Calu3 (cell line): ENCODE results near the gene SMTNL1. TPM values are rescaled to one million over a fixed set of nuclear protein-coding genes. Genes with fewer than 3 reads are reported as not detected.

Experiments
- BruUV-seq: library from RNA; stranded (reverse); fragments of 400-500 nt; replicated peaks from 2 replicates; lab custom pipeline; 2021; lab: Mats Ljungman, UMichigan
- CTCF ChIA-PET: fragments of 300-600 bp; sonication (Branson Sonifier 250); formaldehyde crosslinking; loops from one replicate; lab custom pipeline; 2022; ENCODE audit warnings: antibody characterized with exemption; lab: Charles Lee
- DNase-seq: peaks from one replicate; pipeline ENCODE4 v3.0.0; 2022
- H3K27ac Mint-ChIP-seq: one replicate; pipeline ENCODE4 v1.8.0; 2022; ENCODE audit warnings: mixed read lengths; ENCODE audit not compliant: unreplicated experiment
- H3K27me3 Mint-ChIP-seq: one replicate; pipeline ENCODE4 v1.8.0; 2022; ENCODE audit warnings: mixed read lengths; ENCODE audit not compliant: unreplicated experiment
- H3K36me3 Mint-ChIP-seq: one replicate; pipeline ENCODE4 v1.8.0; 2022; ENCODE audit warnings: mild to moderate bottlenecking, moderate library complexity, mixed read lengths; ENCODE audit not compliant: insufficient read depth, unreplicated experiment
- H3K4me1 Mint-ChIP-seq: one replicate; pipeline ENCODE4 v1.8.0; 2022; ENCODE audit warnings: mild to moderate bottlenecking, low read depth, mixed read lengths; ENCODE audit not compliant: unreplicated experiment
- H3K4me3 Mint-ChIP-seq: one replicate; pipeline ENCODE4 v1.8.0; 2022; ENCODE audit warnings: mild to moderate bottlenecking, low read depth, moderate library complexity, mixed read lengths; ENCODE audit not compliant: unreplicated experiment
- H3K9me3 Mint-ChIP-seq: one replicate; pipeline ENCODE4 v1.8.0; 2022; ENCODE audit warnings: low read depth, mixed read lengths; ENCODE audit not compliant: unreplicated experiment
- intact Hi-C: fragments of 100-400 bp; cut with micrococcal nuclease; formaldehyde crosslinking; loops from one replicate; pipeline ENCODE4 v1.10.0; 2022; ENCODE audit not compliant: unreplicated experiment
- total RNA-seq: library from RNA; stranded (reverse); gene quantifications from 2 replicates; pipeline ENCODE4 v1.2.3, GENCODE V29; 2022
- TF ChIP-seq, protein P1 (sequence below): fragments of 200-600 bp; IDR thresholded peaks from one replicate; pipeline ENCODE4 v1.8.0; 2022; ENCODE audit warnings: antibody characterized with exemption; ENCODE audit not compliant: unreplicated experiment

The SMTNL1 gene
- total RNA-seq, 1 experiment from 2014 or later: not detected

DNA sequence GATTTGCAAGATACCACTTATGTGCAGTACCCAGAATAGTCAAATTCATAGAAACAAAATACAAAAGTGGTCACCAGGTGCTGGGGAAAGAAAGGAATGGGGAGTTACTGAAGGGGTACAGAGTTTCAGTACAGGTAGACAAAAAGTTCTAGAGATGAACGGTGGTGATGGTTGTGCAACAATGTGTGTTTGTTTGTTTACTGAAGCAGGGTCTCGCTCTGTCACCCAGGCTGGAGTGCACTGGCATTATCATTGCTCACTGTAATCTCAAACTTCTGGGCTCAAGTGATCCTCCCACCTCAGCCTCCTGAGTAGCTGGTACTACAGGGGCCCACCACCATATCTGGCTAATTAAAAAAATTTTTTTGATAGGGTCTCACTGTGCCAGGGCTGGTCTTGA lies 18.0 kb downstream of the SMTNL1 start:
- H3K4me1 Mint-ChIP-seq: no peaks in the 10 kb centered on the region
- CTCF ChIA-PET: interaction anchor here (0.6 kb wide), 1 partner anchor 97 kb away, joined by 6 read pairs; no protein-coding TSS in a partner anchor
- H3K4me3 Mint-ChIP-seq: no peak overlapping the region
- H3K36me3 Mint-ChIP-seq: peaks cover 8% of the 10 kb centered on the region
- H3K9me3 Mint-ChIP-seq: no peaks in the 10 kb centered on the region
- no peak for DNase-seq
- intact Hi-C loops: no loop called here
- BruUV-seq: no TSS peak
- no peak overlapping the region for H3K27ac Mint-ChIP-seq
- TF ChIP-seq, protein P1, sequence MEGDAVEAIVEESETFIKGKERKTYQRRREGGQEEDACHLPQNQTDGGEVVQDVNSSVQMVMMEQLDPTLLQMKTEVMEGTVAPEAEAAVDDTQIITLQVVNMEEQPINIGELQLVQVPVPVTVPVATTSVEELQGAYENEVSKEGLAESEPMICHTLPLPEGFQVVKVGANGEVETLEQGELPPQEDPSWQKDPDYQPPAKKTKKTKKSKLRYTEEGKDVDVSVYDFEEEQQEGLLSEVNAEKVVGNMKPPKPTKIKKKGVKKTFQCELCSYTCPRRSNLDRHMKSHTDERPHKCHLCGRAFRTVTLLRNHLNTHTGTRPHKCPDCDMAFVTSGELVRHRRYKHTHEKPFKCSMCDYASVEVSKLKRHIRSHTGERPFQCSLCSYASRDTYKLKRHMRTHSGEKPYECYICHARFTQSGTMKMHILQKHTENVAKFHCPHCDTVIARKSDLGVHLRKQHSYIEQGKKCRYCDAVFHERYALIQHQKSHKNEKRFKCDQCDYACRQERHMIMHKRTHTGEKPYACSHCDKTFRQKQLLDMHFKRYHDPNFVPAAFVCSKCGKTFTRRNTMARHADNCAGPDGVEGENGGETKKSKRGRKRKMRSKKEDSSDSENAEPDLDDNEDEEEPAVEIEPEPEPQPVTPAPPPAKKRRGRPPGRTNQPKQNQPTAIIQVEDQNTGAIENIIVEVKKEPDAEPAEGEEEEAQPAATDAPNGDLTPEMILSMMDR: no peak
- no peaks in the 10 kb centered on the region for H3K27me3 Mint-ChIP-seq

DNA sequence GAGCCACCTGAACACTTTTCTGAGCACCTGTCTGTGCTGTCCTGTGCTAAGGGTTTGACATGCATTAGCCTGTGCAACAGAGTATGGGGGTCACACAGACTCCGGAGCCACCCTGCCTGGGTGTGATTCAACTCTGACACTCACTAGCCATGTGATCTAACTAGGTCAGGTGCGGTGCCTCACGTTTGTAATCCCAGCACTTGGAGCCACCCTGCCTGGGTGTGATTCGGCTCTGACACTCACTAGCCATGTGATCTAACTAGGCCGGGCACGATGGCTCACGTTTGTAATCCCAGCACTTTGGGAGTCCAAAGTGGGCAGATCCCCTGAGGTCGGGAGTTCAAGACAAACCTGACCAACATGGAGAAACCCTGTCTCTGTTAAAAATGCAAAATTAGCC lies 18.6 kb downstream of the SMTNL1 start:
- CTCF ChIA-PET: no interaction called here

DNA sequence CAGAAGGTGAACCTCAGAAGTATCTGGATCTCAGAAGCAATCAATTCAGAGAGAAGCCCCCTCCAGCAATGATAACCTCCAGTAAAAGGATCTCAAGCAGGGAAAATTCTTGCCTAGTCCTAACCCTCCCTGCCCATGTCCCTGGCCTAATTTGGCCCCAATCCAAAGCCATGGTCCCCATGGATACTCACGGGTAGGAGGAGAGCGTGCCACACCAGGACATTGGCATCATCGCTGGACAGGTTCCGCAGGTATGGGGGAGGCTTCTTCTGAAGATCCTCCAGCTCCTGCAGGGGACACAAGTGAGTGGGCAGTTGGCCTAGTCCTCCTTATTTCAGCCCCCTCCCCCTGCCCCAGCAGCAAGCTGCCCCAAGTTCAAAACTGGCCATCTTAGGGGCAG lies 22.8 kb downstream of the SMTNL1 start:
- peaks cover 8% of the 10 kb centered on the region for H3K36me3 Mint-ChIP-seq
- no peaks in the 10 kb centered on the region for H3K27me3 Mint-ChIP-seq
- CTCF ChIA-PET: interaction anchor here (0.7 kb wide), 1 partner anchor 17 kb away, joined by 3 read pairs; no protein-coding TSS in a partner anchor
- no peak for DNase-seq
- no peaks in the 10 kb centered on the region for H3K4me1 Mint-ChIP-seq
- H3K9me3 Mint-ChIP-seq: no peaks in the 10 kb centered on the region
- no peak overlapping the region for H3K27ac Mint-ChIP-seq
- TF ChIP-seq, protein P1: no peak
- no peak overlapping the region for H3K4me3 Mint-ChIP-seq
- intact Hi-C loops: no loop called here
- BruUV-seq: no TSS peak

More for the DNA sequence above, 18.6 kb downstream of the SMTNL1 start:
- intact Hi-C loops: no loop called here
- no peak for DNase-seq
- no TSS peak for BruUV-seq
- Mint-ChIP-seq H3K4me1 (no peaks in the 10 kb centered on the region), H3K27ac (no peak overlapping the region), H3K4me3 (no peak overlapping the region), H3K36me3 (peaks cover 8% of the 10 kb centered on the region), H3K9me3 (no peaks in the 10 kb centered on the region), H3K27me3 (no peaks in the 10 kb centered on the region)
- TF ChIP-seq, protein P1: no peak

DNA sequence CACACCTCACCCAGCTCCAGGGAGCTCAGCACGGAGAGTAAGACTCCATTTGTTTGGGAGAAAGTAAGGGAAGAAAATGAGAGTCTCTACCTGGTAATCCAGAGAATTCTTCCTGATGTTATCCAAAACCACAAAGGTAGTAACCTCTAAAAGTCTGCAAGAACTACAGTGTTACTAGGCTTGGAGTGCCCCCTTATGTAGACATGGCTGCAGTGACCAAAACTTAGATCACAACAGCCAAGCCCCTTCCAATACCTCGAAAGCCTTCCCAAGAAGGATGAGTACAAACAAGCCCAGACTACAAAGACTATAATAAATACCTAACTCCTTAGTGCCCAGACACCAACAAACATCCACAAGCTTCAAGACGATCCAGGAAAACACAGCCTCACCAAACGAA lies 25.2 kb downstream of the SMTNL1 start:
- CTCF ChIA-PET: no interaction called here
- no peak overlapping the region for H3K4me3 Mint-ChIP-seq
- H3K9me3 Mint-ChIP-seq: no peaks in the 10 kb centered on the region
- no peaks in the 10 kb centered on the region for H3K27me3 Mint-ChIP-seq
- intact Hi-C loops: no loop called here
- H3K4me1 Mint-ChIP-seq: peaks cover 16% of the 10 kb centered on the region
- BruUV-seq: no TSS peak
- no peak overlapping the region for H3K27ac Mint-ChIP-seq
- peaks cover 11% of the 10 kb centered on the region for H3K36me3 Mint-ChIP-seq
- no peak for DNase-seq
- TF ChIP-seq, protein P1: no peak
